ENCODE results near the gene MLC1. TPM values are rescaled to one million over a fixed set of nuclear protein-coding genes. Genes with fewer than 3 reads are reported as not detected.

Gene MLC1
- total RNA-seq, 1 donor from 2014 or later: 0.09 TPM

GRCh38 chr22:50071432-50072166, 13.6 kb downstream of the MLC1 start:
- Histone ChIP-seq H3K79me2 (ENCODE audit: insufficient read depth, low read length) (no peaks in the 10 kb centered on the region), H3K4me1 (ENCODE audit: insufficient read depth, low read length) (no peaks in the 10 kb centered on the region), H4K20me1 (ENCODE audit: insufficient read depth, low read length) (no peaks in the 10 kb centered on the region), H3K27me3 (ENCODE audit: insufficient read depth, low read length) (peaks cover 4% of the 10 kb centered on the region), H3K27ac (ENCODE audit: low read depth, low read length) (no peak overlapping the region), H3K9me3 (ENCODE audit: insufficient read depth, low read depth, low read length) (no peaks in the 10 kb centered on the region), H2AFZ (ENCODE audit: low read depth, low read length) (no peak overlapping the region), H3K4me2 (ENCODE audit: low read length) (no peak overlapping the region), H3K4me3 (ENCODE audit: insufficient read depth, low read depth, low read length) (no peak overlapping the region), H3K9ac (ENCODE audit: low read length) (no peak overlapping the region), H3K36me3 (ENCODE audit: insufficient read depth, low read length) (no peaks in the 10 kb centered on the region)
- no peak for DNase-seq (ENCODE audit: low read depth)
- Mint-ChIP-seq H3K36me3 (ENCODE audit: low read depth, unreplicated experiment) (no peaks in the 10 kb centered on the region), H3K4me3 (ENCODE audit: unreplicated experiment) (no peak overlapping the region), H3K27ac (ENCODE audit: unreplicated experiment) (no peak overlapping the region), H3K4me1 (ENCODE audit: low read depth, unreplicated experiment) (no peaks in the 10 kb centered on the region), H3K9me3 (ENCODE audit: unreplicated experiment) (no peaks in the 10 kb centered on the region), H3K27me3 (ENCODE audit: low read depth, unreplicated experiment) (peaks cover 3% of the 10 kb centered on the region)
- no peak for FAIRE-seq
- TF ChIP-seq CTCF (IDR thresholded peaks at IDR 0.05; ENCODE audit: insufficient read depth, low read depth, low read length): no peak
- TF ChIP-seq EZH2 (IDR thresholded peaks at IDR 0.05; ENCODE audit: insufficient read depth, low read length): no peak

- H3K9me3 ChIP-seq (ENCODE audit: insufficient read depth, low read depth, low read length): no peaks in the 10 kb centered on the region
- no peaks in the 10 kb centered on the region for H4K20me1 ChIP-seq (ENCODE audit: insufficient read depth, low read length)
- H3K4me3 Mint-ChIP-seq (ENCODE audit: unreplicated experiment): no peak overlapping the region
- H3K4me3 ChIP-seq (ENCODE audit: insufficient read depth, low read depth, low read length): no peak overlapping the region
- no peaks in the 10 kb centered on the region for H3K4me1 Mint-ChIP-seq (ENCODE audit: low read depth, unreplicated experiment)
- H3K27ac ChIP-seq (ENCODE audit: low read depth, low read length): no peak overlapping the region
- no peak for TF ChIP-seq CTCF (IDR thresholded peaks at IDR 0.05; ENCODE audit: insufficient read depth, low read depth, low read length)
- TF ChIP-seq EZH2 (IDR thresholded peaks at IDR 0.05; ENCODE audit: insufficient read depth, low read length): no peak
- H3K79me2 ChIP-seq (ENCODE audit: insufficient read depth, low read length): no peaks in the 10 kb centered on the region
- H2AFZ ChIP-seq (ENCODE audit: low read depth, low read length): no peak overlapping the region
- no peaks in the 10 kb centered on the region for H3K4me1 ChIP-seq (ENCODE audit: insufficient read depth, low read length)
- H3K27ac Mint-ChIP-seq (ENCODE audit: unreplicated experiment): no peak overlapping the region
- H3K4me2 ChIP-seq (ENCODE audit: low read length): no peak overlapping the region
- FAIRE-seq (no peak), DNase-seq (ENCODE audit: low read depth) (no peak)
- no peaks in the 10 kb centered on the region for H3K9me3 Mint-ChIP-seq (ENCODE audit: unreplicated experiment)
- no peaks in the 10 kb centered on the region for H3K36me3 Mint-ChIP-seq (ENCODE audit: low read depth, unreplicated experiment)
- no peak overlapping the region for H3K9ac ChIP-seq (ENCODE audit: low read length)
- H3K36me3 ChIP-seq (ENCODE audit: insufficient read depth, low read length): no peaks in the 10 kb centered on the region
- peaks cover 7% of the 10 kb centered on the region for H3K27me3 Mint-ChIP-seq (ENCODE audit: low read depth, unreplicated experiment)
- peaks cover 4% of the 10 kb centered on the region for H3K27me3 ChIP-seq (ENCODE audit: insufficient read depth, low read length)
Measured at GRCh38 chr22:50070366-50070765, 14.9 kb downstream of the MLC1 start.

- Histone ChIP-seq H3K9me3 (ENCODE audit: insufficient read depth, low read depth, low read length) (no peaks in the 10 kb centered on the region), H4K20me1 (ENCODE audit: insufficient read depth, low read length) (no peaks in the 10 kb centered on the region), H3K36me3 (ENCODE audit: insufficient read depth, low read length) (no peaks in the 10 kb centered on the region), H3K4me2 (ENCODE audit: low read length) (no peak overlapping the region), H3K27ac (ENCODE audit: low read depth, low read length) (no peak overlapping the region), H3K27me3 (ENCODE audit: insufficient read depth, low read length) (peaks cover 6% of the 10 kb centered on the region), H3K4me3 (ENCODE audit: insufficient read depth, low read depth, low read length) (no peak overlapping the region), H3K9ac (ENCODE audit: low read length) (no peak overlapping the region), H2AFZ (ENCODE audit: low read depth, low read length) (no peak overlapping the region), H3K79me2 (ENCODE audit: insufficient read depth, low read length) (no peaks in the 10 kb centered on the region), H3K4me1 (ENCODE audit: insufficient read depth, low read length) (no peaks in the 10 kb centered on the region)
- Mint-ChIP-seq H3K36me3 (ENCODE audit: low read depth, unreplicated experiment) (no peaks in the 10 kb centered on the region), H3K27ac (ENCODE audit: unreplicated experiment) (no peak overlapping the region), H3K4me3 (ENCODE audit: unreplicated experiment) (no peak overlapping the region), H3K27me3 (ENCODE audit: low read depth, unreplicated experiment) (peaks cover 10% of the 10 kb centered on the region), H3K4me1 (ENCODE audit: low read depth, unreplicated experiment) (no peaks in the 10 kb centered on the region), H3K9me3 (ENCODE audit: unreplicated experiment) (no peaks in the 10 kb centered on the region)
- FAIRE-seq (no peak), DNase-seq (ENCODE audit: low read depth) (no peak)
- TF ChIP-seq EZH2 (IDR thresholded peaks at IDR 0.05; ENCODE audit: insufficient read depth, low read length) (no peak), CTCF (IDR thresholded peaks at IDR 0.05; ENCODE audit: insufficient read depth, low read depth, low read length) (no peak)
Measured at GRCh38 chr22:50068096-50068495, 17.1 kb downstream of the MLC1 start.
